ENCODE results near the gene SLIT1.

DNA sequence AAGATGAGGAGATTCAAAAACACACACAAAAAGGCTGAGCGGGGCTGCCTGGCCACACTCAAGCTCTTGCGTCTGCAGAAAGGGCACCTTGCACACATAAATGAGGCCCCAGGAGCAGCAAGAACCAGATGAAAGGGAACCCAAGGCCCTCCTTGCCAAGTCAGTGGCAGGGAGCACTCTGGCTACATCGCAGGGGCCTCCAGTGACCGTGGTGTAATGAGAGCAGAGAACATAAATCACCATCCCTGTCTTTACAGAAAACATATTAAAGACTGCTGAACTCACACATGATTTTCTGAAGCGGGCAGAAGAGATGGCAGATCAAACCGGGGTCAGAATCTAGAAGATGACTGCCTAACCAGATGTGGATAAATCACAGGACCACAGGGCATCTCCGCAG is 80.5 kb downstream of the SLIT1 start:
- TF ChIP-seq, protein P1, sequence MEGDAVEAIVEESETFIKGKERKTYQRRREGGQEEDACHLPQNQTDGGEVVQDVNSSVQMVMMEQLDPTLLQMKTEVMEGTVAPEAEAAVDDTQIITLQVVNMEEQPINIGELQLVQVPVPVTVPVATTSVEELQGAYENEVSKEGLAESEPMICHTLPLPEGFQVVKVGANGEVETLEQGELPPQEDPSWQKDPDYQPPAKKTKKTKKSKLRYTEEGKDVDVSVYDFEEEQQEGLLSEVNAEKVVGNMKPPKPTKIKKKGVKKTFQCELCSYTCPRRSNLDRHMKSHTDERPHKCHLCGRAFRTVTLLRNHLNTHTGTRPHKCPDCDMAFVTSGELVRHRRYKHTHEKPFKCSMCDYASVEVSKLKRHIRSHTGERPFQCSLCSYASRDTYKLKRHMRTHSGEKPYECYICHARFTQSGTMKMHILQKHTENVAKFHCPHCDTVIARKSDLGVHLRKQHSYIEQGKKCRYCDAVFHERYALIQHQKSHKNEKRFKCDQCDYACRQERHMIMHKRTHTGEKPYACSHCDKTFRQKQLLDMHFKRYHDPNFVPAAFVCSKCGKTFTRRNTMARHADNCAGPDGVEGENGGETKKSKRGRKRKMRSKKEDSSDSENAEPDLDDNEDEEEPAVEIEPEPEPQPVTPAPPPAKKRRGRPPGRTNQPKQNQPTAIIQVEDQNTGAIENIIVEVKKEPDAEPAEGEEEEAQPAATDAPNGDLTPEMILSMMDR (IDR thresholded peaks at IDR 0.05; ENCODE audit: insufficient read depth, low read length, poor library complexity, severe bottlenecking), result no peak
- no peak for TF ChIP-seq EZH2phosphoT487 (conservative IDR thresholded peaks at IDR 0.05; ENCODE audit: low read length)

All from SU-DHL-6 (cell line).